H4 (cell line): ENCODE data around the gene ATP4B. TPM values are rescaled to one million over a fixed set of nuclear protein-coding genes. Genes with fewer than 3 reads are reported as not detected.
"Not testable (repeated sequence)": the region's sequence is repeated elsewhere in the genome, so short reads cannot be mapped to it uniquely, and the experiment has no call there.

Experiments
- DNase-seq: peaks from one replicate; pipeline ENCODE4 v3.0.0-alpha.2; 2015; ENCODE audit warnings: low spot score
- total RNA-seq: library from RNA; depleted of rRNA; stranded (reverse); fragments of >200 nt; shearing (Covaris generic); gene quantifications from 2 replicates; pipeline ENCODE4 v1.2.3, GENCODE V29; 2014

The ATP4B gene
- total RNA-seq, 1 experiment from 2014 or later: not detected

DNA sequence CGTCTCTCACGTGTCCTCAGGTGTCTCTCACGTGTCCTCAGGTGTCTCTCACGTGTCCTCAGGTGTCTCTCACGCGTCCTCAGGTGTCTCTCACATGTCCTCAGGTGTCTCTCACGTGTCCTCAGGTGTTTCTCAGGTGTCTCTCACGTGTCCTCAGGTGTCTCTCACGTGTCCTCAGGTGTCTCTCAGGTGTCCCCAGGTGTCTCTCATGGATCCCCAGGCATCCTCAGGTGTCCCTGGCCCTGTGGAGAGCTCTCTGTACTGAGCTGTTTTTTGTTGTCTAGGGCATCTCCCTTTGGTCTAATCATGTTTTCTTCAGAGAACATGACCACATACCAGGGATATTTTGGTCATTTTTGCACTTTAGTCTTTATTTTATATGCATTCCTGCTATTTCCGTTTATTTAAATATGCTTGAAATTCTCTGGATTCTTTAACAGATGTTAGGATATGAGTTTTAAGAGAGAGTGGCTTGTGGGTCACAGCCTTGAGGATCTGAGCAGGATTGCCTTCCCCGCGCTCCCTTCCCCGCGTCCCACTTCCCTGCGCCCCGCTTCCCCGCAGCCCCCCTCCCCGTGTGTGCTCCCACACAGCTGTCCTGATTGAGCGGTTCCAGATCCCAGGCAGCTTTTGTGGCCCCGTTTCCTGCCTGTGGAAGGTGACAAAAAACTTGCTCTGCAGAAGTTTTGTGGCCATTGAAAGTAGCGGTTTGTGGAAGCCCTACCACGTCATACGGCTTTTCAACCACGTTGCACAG, 31.9 kb downstream of the ATP4B start:
- DNase-seq: no peak

GRCh38 chr13:113624640-113625304, 33.2 kb downstream of the ATP4B start:
- not testable (repeated sequence) for DNase-seq

GRCh38 chr13:113624235-113624587, 33.8 kb downstream of the ATP4B start:
- no peak for DNase-seq

DNA sequence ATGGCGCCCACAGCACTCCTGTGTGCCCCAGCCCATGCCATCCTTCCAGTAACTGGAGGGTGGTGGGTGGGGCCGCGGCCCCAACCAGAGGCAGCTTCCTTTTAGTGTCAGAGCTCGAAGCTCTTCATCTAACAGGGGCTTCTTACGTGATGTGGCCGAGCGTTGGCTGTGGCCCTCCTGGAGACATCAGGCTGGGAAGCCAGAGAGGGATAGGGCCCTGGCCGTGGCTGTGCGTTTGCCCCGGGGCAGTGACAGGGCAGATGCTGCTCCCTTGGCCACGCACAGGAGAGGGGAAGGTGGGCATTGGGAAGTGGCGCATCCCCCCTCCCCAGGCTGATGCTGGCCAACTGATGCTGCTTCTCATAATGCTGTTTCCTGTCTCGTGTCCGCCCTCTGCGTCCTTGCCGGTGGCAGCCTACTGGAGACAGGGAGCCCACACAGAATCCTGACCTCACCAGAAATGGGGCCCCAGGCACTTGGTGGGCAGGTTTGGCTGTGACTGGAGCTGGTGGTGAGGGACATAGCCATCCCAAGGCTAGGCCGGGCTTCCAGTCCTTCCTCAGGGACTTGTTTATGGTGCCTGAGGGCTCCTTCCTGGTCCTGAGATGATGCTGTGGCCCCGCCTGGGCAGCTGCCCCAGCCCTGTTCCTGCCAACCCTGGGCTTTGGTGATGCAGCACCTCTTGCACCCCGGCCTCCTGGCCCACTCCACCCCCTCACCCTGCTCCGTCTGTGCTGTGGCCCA, 34.3 kb downstream of the ATP4B start:
- DNase-seq: no peak

DNA sequence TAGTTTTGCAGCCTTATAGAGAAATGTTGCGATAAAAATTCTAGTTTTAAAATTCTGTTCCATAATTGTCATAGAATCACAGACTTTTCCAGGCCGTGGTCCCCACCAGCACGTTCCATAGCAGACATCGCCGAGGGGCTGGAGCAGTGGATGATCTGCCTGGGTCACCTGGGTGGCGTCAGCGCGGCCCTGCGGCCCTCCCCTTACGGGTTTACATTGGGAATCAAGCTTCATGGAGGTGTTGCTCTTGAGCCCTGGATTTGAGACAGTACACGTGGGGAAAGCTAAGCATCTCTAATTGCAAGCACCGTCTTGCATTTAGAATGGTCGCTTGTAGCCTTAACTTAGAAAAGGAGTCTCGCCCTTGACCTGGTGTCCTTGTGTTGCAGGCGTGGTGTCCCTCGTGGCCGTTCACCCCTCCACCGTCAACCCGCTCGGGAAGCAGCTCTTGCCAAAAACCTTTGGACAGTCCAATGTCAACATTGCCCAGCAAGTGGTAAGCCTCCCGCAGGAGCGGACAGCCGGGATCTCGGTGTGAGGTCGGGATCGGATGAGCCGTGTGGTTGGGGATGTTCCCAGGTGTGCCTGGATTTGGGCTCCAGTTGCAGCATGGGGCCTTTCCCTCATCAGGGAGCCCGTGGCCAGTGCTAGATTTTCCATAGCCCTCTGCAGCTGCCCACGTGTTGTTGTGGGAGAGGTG, 35.1 kb downstream of the ATP4B start:
- DNase-seq: no peak

- not testable (repeated sequence) for DNase-seq
Measured at GRCh38 chr13:113621986-113622550, 35.9 kb downstream of the ATP4B start.

DNA sequence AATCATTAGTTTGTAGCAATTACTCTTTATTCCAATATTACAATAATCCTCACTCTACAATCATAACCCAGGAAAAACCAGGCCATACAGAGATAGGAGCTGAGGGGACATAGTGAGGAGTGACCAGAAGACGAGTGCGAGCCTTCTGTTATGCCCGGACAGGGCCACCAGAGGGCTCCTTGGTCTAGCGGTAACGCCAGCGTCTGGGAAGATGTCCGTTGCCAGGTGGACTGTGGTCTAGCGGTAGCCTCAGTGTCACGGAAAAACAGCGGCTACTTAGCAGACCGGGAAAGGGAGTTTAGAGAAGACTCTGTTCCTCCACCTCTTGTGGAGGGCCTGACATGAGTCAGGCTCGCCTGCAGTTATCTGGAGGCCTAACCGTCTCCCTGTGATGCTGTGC, 36.5 kb downstream of the ATP4B start:
- peak; percentile 21 for DNase-seq

DNA sequence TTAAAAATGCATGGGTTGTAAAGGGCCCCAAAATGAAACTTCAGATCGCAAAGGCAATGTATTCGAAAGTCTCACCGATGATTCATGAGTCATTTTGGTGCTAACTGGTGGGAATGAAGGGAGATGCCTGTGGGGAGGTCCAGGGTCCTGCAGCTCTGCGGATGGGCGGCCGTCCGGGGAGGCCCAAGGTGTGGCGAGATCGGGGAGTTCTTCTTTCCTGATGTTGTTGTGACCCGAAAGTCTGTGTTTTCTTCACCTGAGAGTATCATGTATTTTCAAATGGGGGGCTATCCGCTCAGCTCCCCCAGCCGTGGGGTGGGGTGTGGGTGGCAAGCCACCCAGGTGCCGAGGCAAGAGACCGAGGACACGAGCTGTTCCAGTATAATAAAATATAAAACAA, 37.0 kb downstream of the ATP4B start:
- no peak for DNase-seq

DNA sequence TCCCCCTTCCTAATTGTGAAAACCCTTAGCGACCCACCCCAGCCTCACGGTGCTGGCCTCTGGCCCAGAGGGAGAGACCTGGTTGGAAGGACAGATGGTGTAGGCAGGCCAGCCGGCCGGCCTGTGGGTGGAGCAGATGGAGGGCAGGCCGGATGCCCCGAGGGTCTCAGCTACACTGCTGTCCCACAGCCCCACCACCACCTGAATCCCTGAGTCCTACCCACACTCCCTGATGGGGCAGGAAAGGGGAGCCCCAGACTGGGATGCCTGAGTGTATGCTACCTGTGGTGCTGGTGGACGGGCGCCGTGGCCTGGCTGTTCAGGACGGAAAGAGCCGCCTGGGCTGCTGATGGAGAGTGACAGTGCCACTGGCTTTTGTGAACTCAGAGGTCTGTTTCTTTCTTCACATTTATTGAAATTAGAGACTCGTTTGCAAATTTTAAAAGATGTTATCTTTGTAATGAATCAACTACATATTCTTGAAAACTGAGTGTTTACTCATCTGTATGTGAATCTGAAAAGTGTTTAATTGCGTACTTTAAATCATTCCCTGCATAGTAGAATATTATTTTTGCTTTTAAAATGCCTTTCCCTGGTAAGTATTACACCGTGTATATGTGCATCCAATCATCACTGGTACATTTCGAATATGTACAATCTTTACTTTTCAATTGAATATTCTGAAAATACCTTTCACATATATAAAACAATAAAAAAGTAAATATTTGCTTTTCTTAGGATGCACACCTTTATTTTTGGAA, 37.8 kb downstream of the ATP4B start:
- DNase-seq: no peak

GRCh38 chr13:113618455-113618854, 39.5 kb downstream of the ATP4B start:
- DNase-seq: no peak

DNA sequence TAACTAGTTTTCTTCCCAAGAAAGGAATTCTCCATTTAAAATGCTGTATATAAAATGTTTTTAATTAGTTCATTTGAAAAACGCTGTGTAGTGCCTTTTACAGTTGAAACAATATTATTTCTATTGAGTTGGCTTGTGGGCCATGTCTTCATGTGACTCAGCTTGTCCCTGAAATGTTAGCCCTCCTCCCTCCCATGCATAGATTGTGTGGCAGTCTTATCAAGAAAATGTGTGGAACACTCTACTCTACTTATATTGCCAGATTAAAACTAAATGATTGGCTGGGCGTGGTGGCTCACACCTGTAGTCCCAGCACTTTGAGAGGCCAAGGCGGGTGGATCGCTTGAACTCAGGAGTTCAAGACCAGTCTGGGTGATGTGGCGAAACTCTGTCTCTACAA, 40.0 kb downstream of the ATP4B start:
- no peak for DNase-seq

- no peak for DNase-seq
Measured at GRCh38 chr13:113616991-113617749, 40.8 kb downstream of the ATP4B start.

DNA sequence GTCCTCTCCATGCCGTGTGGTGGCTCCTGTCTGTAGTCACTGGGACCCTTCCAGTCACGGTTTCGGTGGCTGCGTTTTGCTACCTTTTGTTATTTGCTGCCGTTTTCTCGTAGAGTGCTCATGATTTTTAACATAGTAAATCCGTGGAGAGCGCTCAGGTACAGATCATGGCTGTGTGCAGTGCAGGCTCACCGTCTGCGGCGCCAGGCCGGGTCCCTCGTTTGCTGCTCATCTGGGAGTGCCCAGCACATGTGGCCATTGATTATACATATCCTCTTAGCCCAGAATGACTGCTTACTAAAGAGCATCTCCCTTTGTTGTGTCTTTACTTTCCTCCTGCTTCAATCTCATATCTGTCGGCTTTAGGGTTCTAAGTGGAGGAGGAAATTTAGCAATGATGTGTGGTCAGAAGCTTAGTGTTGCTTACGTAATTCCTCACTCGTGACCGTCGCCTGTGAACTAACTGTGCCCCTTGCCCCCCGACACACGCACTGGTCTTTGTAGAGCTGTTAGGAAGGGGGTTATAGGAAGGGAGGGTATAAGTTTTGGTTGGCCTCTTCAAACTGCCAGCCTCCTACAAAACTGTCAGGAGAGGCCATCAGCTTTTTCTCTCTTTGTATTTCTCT, 41.6 kb downstream of the ATP4B start:
- DNase-seq: no peak

DNA sequence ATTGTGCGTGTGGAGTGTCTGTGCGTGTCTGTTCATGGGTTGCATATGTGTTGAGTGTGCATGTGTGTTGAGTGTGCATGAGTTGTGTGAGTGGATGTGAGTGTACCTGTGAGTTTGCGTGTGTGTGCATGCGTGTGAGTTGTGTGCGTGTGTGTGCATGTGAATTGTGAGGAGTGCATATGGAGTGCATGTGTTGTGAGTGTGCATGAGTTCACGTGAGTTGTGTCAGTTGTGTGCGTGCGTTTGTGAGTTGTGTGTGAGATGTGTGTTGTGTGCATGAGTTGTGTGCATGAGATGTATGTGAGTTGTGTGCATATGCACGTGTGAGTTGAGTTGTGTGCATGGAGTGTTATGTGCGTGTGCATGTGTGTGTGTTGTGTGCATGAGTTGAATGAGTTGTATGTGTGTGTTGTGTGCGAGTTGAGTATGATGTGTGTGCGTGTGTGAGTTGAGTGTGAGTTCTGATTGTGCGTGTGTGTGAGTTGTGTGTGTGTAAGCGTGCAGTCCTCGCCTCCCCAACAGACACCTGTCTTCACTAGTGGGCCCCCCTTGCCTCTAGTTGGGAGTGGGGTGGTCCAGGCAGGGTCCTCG, 44.1 kb downstream of the ATP4B start:
- no peak for DNase-seq

DNA sequence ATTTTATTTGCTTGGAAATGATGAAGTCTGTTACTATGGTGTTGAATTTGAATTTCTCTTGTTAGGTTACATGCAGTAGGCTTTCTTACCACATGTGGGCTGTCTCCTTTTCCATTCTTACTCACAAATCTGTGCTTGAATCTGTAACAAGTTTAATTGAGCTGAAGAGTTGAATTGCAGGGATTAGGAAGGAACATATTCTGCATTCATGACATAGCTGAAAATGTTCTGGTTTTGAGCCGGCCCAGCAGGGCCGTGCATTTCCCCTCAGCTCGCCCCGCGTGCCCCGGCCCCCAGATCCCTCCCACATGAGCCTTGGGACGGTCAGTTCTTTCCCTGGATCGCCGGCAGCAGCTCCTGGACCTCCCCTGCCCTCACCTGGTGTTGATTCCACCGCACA, 45.4 kb downstream of the ATP4B start:
- no peak for DNase-seq

GRCh38 chr13:113611996-113612395, 46.0 kb downstream of the ATP4B start:
- no peak for DNase-seq

- DNase-seq: no peak
Measured at GRCh38 chr13:113610266-113610665, 47.7 kb downstream of the ATP4B start.

- DNase-seq: no peak
Measured at GRCh38 chr13:113609616-113610015, 48.4 kb downstream of the ATP4B start.

- no peak for DNase-seq
Measured at GRCh38 chr13:113608967-113609533, 48.9 kb downstream of the ATP4B start.
